COR-L47 (cell line): ENCODE measurements around the gene STEAP1.
A peak's percentile ranks its signal among the peaks of the same experiment; 100 is the strongest.

Experiments used
- DNase-seq: peaks from one replicate; lab custom pipeline; 2025; lab: John Stamatoyannopoulos, UW

STEAP1 gene

GRCh38 chr7:90211391-90212148, 57.3 kb downstream of the STEAP1 start, which contains the start of gene STEAP2:
Gene STEAP2 (plus strand): TSS chr7:90211740. CDS start chr7:90225083, 13,343 bp downstream.
- DNase-seq = peak; percentile 44

- DNase-seq = no peak
Measured at GRCh38 chr7:90212149-90212495, 57.9 kb downstream of the STEAP1 start.

- DNase-seq = no peak
Measured at GRCh38 chr7:90213521-90213920, 59.3 kb downstream of the STEAP1 start.
